Skeletal muscle tissue (tissue), 4 donors: ENCODE results near the gene NR2F2. TPM values are rescaled to one million over a fixed set of nuclear protein-coding genes. Genes with fewer than 3 reads are reported as not detected.

ENCODE experiments used
- H3K27ac ChIP-seq: one replicate; pipeline ENCODE4 v1.7.0; 2013; ENCODE audit warnings: mild to moderate bottlenecking, low read depth, low read length, inconsistent platforms
- H3K27me3 ChIP-seq, 3 donors: one replicate each; pipeline ENCODE4 v1.7.0; 2013; ENCODE audit warnings: low read length in 3 of 3; ENCODE audit not compliant: control insufficient read depth in 3 of 3, insufficient read depth in 3 of 3
- H3K36me3 ChIP-seq, 3 donors: one replicate each; pipeline ENCODE4 v1.7.0; 2013; ENCODE audit warnings: low read length in 3 of 3; ENCODE audit not compliant: control insufficient read depth in 3 of 3, insufficient read depth in 3 of 3
- H3K4me1 ChIP-seq, 3 donors: one replicate each; pipeline ENCODE4 v1.7.0; 2013; ENCODE audit warnings: low read length in 3 of 3, mild to moderate bottlenecking in 3 of 3; ENCODE audit not compliant: control insufficient read depth in 3 of 3, insufficient read depth in 3 of 3
- H3K4me3 ChIP-seq, 3 donors: one replicate each; pipeline ENCODE4 v1.7.0; 2013; ENCODE audit warnings: low read length in 3 of 3
- H3K9ac ChIP-seq, 3 donors: one replicate each; pipeline ENCODE4 v1.7.0; 2013; ENCODE audit warnings: low read length in 3 of 3, mild to moderate bottlenecking in 3 of 3, moderate library complexity in 2 of 3, low read depth in 1 of 3
- H3K9me3 ChIP-seq, 3 donors: one replicate each; pipeline ENCODE4 v1.7.0; 2013; ENCODE audit warnings: low read length in 3 of 3; ENCODE audit not compliant: control insufficient read depth in 3 of 3
- total RNA-seq: library from RNA; depleted of rRNA; stranded (reverse); fragments of >200 nt; gene quantifications from one replicate; pipeline ENCODE4 v1.2.3, GENCODE V29; 2014
- donor health status: Osteomylitis.

The NR2F2 gene
- total RNA-seq, 1 donor from 2014 or later: 12.0 TPM

DNA sequence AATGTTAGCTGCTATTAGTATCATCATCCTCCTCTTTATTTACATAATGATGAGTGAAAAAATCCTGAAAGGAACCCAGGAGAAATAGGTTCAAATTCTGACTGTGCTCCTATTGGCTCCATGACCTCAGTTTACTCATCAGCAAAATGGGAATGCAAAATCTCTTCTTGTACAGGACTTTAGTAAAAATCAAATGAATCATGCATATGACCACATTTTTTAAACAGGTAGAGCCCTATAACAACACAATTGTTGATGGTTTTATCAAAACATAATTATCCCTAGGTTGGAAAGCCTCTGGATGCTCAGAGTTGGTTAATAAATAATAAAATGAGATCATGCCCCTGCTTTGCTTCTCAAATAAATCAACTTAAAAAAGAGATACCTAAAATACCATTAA, 16.0 kb upstream of the NR2F2 start:
- no peaks in the 10 kb centered on the region for H3K36me3 ChIP-seq
- H3K27ac ChIP-seq: no peak overlapping the region
- no peaks in the 10 kb centered on the region for H3K9me3 ChIP-seq
- H3K27me3 ChIP-seq: peaks cover 8 to 20% (median 14%) of the 10 kb centered on the region in 3 donors
- H3K4me1 ChIP-seq: peaks cover 0 to 4% (median 2%) of the 10 kb centered on the region in 3 donors
- no peak overlapping the region for H3K4me3 ChIP-seq
- no peak overlapping the region for H3K9ac ChIP-seq

DNA sequence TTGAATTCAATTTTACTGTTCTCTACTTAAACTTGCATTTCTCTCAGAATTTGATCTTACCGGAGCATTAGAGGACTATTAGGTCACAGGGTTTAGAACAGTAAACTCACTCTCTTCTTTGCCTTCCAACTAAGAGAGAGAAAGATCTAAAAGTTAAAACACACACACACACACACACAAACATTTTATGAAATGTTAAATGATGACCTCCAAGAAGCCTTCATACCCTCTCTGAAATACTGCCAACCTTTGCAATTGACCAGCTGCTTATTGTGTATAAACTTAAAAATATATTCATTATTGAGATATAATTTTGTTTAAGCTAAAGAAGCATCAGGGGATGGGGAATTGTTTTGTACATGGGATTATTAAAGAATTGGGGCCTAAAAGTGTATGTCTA, 15.5 kb upstream of the NR2F2 start:
- H3K27me3 ChIP-seq: peaks cover 12 to 24% (median 18%) of the 10 kb centered on the region in 3 donors
- peaks cover 0 to 4% (median 2%) of the 10 kb centered on the region in 3 donors for H3K4me1 ChIP-seq
- no peak overlapping the region for H3K9ac ChIP-seq
- H3K4me3 ChIP-seq: no peak overlapping the region
- no peak overlapping the region for H3K27ac ChIP-seq
- no peaks in the 10 kb centered on the region for H3K36me3 ChIP-seq
- H3K9me3 ChIP-seq: no peaks in the 10 kb centered on the region

DNA sequence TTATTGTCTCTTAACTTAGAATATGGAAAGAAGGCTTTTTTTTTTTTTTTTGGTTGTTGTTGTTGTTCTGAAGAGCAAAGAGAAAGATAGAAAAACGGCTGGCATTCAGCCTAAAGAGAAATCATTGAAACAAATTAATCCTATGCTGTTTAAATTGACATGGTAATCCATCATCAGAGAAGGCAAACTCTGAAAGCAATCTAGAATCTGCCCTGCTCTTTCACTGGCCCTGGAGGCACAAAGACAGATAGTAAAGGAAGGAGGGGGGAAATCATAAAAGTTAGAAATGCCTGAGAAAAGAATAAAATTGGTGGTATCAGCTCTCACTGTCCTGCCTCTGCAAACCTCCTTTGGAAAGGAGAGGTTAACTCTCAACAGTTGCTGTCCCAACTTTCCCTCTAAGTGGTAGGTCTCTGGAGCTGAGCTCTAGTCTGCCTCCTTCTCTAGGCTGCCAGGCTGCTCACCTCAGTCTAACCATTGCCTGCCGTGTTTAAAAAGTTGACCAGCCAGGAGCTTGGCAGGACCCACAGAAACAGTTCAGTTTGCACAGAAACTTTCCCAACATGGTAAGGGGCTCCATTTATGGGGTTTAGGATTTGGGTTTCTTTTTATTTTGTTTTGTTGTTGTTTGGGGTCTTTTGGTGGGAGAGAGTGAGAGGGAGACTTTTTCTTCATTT, 13.4 kb upstream of the NR2F2 start:
- Histone ChIP-seq H3K9me3 (no peaks in the 10 kb centered on the region), H3K36me3 (no peaks in the 10 kb centered on the region), H3K27ac (no peak overlapping the region), H3K9ac (no peak overlapping the region), H3K27me3 (peaks cover 29 to 44% (median 36%) of the 10 kb centered on the region in 3 donors), H3K4me3 (no peak overlapping the region), H3K4me1 (peaks cover 5 to 13% (median 12%) of the 10 kb centered on the region in 3 donors)

DNA sequence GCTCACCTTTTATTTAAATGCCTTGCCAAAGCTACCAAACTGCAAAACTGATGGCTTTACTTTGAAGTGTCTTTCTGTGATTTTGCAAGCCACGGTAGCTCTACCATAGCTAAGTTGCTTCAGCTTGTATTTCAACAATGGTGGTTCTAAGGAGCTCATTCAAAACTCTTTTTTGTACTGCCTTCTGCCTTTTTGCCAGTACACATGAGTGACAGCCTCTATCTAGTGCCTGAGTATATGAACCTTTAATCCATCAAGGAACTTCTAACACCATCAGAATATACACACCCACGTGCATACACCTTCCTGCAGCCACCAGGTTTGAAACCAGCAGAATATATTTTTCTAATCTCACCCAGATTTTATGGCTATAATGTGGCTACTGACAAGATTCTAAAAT, 10.4 kb upstream of the NR2F2 start:
- no peak overlapping the region for H3K27ac ChIP-seq

DNA sequence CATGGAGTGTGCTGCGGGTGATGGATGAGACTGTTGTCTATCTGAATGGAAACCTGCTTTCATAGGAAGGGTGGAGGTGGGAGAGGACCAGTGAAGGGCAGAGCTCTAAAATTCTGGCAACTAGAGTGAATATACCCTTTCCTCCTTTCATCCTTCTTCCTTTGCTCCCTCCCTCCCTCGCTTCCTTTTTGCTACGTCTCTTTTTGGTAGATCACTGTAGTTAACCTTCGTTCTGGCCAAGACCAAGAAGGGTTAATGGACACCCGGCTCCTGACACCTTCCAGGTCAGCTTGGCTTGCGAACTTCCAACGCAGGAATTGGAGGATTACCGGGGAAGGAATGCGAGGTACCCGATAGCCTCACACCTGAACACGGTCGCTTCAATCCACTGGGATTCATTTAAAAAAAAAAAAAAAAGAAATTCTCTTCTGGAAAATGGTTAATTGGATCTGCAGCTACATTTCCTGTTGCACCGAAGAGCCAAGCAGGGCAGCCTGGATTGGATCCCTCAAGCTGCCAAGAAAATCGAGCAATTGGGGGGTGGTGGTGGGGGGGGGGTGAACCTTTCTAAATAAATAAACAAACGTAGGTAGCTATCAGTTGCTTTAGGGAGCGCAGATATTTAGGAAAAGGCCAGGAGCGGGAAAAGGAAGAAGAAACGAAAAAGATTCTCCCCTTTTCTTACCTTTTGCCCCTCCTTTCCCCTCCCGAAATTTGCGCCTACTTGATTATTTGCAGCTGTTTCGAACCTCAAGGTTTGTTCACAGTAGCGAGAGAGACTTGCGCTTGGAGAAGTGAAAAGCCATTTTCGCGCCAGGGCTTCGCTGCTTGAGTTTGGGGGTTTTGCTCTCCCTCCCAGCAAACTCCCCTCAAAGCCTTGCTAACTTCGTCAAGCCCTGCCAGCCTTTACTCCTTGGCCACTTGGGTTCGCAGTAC, 9.5 kb upstream of the NR2F2 start:
- Histone ChIP-seq H3K36me3 (no peaks in the 10 kb centered on the region), H3K4me3 (peak overlapping the region; percentile 61 to 66 (median 65)), H3K9ac (peak overlapping the region; percentile 51 to 76 (median 70)), H3K9me3 (no peaks in the 10 kb centered on the region), H3K27ac (peak overlapping the region; percentile 69), H3K27me3 (peaks cover 64 to 77% (median 64%) of the 10 kb centered on the region in 3 donors), H3K4me1 (peaks cover 4 to 15% (median 9%) of the 10 kb centered on the region in 3 donors)

More for the DNA sequence above, 10.4 kb upstream of the NR2F2 start:
- Histone ChIP-seq H3K9ac (no peak overlapping the region), H3K36me3 (no peaks in the 10 kb centered on the region), H3K4me1 (peaks cover 4 to 15% (median 9%) of the 10 kb centered on the region in 3 donors), H3K27me3 (peaks cover 55 to 69% (median 58%) of the 10 kb centered on the region in 3 donors), H3K9me3 (no peaks in the 10 kb centered on the region), H3K4me3 (no peak overlapping the region)

DNA sequence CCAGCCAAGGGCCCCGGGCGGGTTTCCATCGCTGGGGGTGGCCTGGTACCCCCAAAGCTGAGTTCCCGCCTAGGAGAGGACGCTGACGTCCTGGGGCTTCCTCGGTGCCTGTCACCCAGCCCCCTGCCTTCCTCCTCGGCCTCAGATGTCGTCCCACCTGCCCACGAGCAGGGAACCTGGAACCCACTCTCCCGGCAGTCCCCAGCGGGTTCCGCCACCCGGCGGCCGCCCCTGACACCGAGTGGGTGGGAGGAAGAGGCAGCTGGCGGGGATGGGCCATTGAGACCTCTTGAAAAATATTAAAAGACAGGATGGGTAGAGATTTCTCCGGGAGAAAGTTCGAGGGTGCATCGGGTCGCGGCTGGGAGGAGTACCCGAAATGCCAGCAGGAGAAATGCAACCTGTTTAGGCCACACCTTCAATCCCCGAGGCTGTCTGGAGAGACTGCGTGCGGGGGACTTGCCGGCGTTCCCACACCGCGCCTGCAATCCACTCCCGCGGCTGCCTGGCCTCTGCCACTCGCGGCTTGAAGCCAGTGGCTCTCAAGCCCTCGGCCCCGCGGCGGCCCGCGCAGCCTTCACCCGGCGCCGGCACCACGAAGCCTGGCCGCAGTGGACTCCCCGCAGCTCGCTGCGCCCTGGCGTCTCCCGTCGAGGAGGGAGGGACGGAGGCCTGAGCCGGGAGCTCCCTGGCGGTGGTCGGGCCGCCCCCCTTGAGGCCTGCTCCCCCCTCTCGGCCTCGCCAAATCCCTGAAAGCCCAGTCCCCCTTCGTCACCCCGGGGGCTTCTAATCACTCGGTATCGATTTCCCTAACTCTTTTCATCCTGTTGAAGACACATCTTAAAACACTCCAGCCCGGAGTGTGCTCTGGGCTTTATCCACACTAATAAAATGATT, 8.6 kb upstream of the NR2F2 start:
- Histone ChIP-seq H3K4me3 (peak overlapping the region; percentile 61 to 66 (median 65)), H3K27ac (peak overlapping the region; percentile 69), H3K4me1 (peaks cover 9 to 21% (median 13%) of the 10 kb centered on the region in 3 donors), H3K36me3 (no peaks in the 10 kb centered on the region), H3K9me3 (no peaks in the 10 kb centered on the region), H3K27me3 (peaks cover 68 to 76% (median 70%) of the 10 kb centered on the region in 3 donors), H3K9ac (peak overlapping the region; percentile 51 to 76 (median 70))

DNA sequence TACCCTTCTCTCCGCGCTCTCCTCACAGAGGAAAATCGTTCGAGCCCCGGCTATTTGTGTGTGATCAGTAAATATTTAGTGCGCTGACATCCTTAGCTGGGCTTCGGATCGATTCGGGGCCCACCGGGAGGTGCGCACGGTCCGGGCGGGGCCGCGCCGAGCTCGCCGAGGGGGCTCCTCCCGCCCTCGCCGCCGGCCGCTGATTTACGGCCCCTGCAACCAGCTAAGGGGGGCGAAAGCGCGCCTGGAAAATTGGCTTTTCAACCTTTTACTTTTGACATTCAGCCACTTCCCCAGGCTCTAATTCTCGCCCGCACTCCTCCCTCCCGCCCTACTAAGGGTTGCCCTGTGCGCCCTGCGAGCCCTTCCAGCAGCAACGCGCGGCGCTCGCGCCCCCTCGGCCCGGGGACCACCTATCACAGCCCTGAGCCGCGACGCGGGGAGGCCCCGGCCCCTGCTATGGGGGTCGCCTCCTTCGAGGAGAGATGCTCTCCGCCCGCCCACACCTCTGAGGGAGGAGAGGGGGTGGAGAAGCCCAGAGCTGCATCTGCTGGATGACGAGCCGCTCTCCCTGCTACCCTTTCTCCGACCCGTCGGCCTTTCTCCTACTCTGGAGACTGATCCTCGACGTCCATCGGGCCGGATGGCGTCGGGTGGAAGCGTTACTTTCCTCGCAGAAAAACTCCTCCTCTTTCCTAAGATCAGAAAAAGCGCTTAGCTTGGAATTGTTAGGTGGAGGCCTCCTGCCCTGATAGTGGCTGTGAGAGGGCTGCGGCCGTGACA, 7.8 kb upstream of the NR2F2 start:
- H3K27me3 ChIP-seq: peaks cover 69 to 71% (median 70%) of the 10 kb centered on the region in 3 donors
- no peaks in the 10 kb centered on the region for H3K36me3 ChIP-seq
- H3K4me3 ChIP-seq: peak overlapping the region; percentile 61 to 66 (median 65)
- H3K9me3 ChIP-seq: no peaks in the 10 kb centered on the region
- H3K27ac ChIP-seq: peak overlapping the region; percentile 69
- peak overlapping the region; percentile 33 to 76 (median 70) for H3K9ac ChIP-seq
- H3K4me1 ChIP-seq: peaks cover 12 to 23% (median 13%) of the 10 kb centered on the region in 3 donors

DNA sequence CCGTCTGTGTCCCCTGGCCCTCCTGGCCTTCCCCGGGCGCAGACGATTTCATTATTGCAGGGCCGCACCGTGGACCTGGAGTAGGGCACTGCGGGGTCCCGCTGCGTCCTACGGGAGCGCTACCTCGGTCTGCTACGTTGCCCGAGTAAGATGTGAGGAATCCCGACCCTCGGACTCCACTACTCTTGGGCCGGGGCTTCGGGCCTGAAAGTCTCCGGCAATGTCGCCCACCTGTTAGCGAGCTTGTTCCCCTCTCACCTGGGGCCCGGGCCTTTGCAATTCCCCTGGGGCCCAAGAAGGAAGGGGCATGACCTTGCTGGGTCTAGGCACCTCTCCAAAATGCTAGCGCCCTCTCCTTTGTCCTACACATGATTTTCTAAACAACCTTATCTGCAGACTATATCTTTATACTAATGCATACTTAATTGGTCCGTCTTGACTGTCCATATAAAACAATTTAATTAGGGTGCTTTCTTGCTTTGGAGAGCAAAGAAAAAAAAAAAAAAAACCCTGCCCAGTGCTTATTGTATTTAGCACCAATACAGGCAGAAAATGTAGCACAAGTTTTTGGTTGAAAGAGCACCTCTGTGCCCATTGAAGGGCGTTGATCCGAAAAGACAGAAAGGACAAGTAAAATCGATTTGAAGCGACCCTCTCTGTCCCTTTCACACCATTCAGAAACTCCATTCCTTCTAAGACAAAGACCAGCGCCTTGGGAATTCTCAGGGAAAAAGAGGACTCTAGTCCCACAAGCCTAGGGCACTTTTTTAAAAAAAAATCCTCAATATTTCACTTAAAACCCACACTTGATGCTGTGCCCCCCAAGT, 7.0 kb upstream of the NR2F2 start:
- Histone ChIP-seq H3K4me1 (peaks cover 12 to 23% (median 13%) of the 10 kb centered on the region in 3 donors), H3K27ac (peak overlapping the region; percentile 69), H3K9me3 (no peaks in the 10 kb centered on the region), H3K9ac (peak overlapping the region in 2 of 3 donors; percentile 55 to 70), H3K36me3 (no peaks in the 10 kb centered on the region), H3K4me3 (peak overlapping the region; percentile 27 to 66 (median 63)), H3K27me3 (peaks cover 63 to 70% (median 69%) of the 10 kb centered on the region in 3 donors)
